Measurements from ENCODE around the gene PRKAR2B.
A peak's percentile ranks its signal among the peaks of the same experiment; 100 is the strongest.

DNA sequence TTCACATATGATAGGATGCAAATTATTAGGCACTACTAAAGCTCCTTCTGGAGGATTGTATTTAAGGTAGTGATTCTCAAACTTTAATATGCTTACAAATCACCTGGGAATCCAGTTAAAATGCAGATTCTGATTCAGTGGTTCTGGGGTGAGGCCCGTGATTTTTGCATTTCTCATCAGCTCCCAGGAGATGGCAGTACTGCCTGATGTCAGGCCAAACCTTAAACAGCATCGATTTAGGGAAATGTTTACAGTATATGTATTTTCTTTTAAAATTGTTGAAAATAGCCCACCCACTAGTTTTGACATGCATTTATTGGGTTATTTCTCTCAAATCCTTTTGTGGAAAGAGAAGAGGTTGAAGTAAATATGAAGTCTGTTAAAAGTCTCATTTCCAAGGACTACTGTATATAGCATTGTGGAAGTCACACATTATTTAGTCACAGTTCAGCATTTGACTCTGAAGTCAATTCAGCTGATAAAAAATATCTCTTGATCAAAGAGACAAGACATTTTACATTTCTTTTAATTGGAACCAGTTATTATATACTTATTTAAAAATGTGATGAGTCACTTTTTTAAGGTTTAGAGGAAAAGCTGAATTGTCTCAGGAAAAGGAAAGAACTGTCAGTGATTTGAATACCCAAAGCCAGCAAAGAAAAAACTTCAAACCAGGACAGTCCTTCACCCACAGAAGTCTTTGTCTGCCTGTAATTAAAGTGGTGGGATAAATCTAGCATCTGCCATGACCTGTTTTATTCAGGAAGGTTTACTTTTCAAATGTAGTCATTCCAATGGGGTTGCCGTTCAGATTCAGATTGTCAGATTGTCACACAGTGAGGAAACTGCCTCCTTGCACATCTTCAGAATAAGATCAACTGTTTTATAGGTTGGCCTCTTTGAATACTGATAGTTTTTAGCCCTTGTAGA, 103.2 kb downstream of the PRKAR2B start:
- TF ChIP-seq POLR2A (IDR thresholded peaks at IDR 0.05; ENCODE audit: extremely low read depth, insufficient read length), result no peak
- TF ChIP-seq, protein P1, sequence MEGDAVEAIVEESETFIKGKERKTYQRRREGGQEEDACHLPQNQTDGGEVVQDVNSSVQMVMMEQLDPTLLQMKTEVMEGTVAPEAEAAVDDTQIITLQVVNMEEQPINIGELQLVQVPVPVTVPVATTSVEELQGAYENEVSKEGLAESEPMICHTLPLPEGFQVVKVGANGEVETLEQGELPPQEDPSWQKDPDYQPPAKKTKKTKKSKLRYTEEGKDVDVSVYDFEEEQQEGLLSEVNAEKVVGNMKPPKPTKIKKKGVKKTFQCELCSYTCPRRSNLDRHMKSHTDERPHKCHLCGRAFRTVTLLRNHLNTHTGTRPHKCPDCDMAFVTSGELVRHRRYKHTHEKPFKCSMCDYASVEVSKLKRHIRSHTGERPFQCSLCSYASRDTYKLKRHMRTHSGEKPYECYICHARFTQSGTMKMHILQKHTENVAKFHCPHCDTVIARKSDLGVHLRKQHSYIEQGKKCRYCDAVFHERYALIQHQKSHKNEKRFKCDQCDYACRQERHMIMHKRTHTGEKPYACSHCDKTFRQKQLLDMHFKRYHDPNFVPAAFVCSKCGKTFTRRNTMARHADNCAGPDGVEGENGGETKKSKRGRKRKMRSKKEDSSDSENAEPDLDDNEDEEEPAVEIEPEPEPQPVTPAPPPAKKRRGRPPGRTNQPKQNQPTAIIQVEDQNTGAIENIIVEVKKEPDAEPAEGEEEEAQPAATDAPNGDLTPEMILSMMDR (IDR thresholded peaks at IDR 0.05; ENCODE audit: low read depth, low read length), result peak; percentile 78

Data from NB4 (cell line).